ENCODE data around the gene HEY2.

- TF ChIP-seq EZH2 (IDR thresholded peaks at IDR 0.05) (no peak), POLR2AphosphoS5 (IDR thresholded peaks at IDR 0.05; ENCODE audit: borderline replicate concordance, low read depth, low read length) (no peak), FOXP2 (optimal IDR thresholded peaks at IDR 0.05; ENCODE audit: control extremely low read depth, extremely low read length, insufficient read depth) (no peak)
Measured at GRCh38 chr6:125743604-125744003, 5.8 kb upstream of the HEY2 start.
